Osteocyte (in vitro differentiated cells): ENCODE results near the gene CDX2. TPM values are rescaled to one million over a fixed set of nuclear protein-coding genes. Genes with fewer than 3 reads are reported as not detected.

Source experiments
- DNase-seq: peaks from one replicate; pipeline ENCODE4 v3.0.0; 2021; ENCODE audit warnings: mixed read lengths; ENCODE audit not compliant: unreplicated experiment; ENCODE audit errors: extremely low spot score
- H3K27ac Mint-ChIP-seq: one replicate; pipeline ENCODE4 v1.8.0; 2021; ENCODE audit warnings: mild to moderate bottlenecking, mixed read lengths; ENCODE audit not compliant: unreplicated experiment
- H3K27me3 Mint-ChIP-seq: one replicate; pipeline ENCODE4 v1.8.0; 2021; ENCODE audit warnings: mixed read lengths; ENCODE audit not compliant: unreplicated experiment
- H3K36me3 Mint-ChIP-seq: one replicate; pipeline ENCODE4 v1.8.0; 2021; ENCODE audit warnings: mixed read lengths; ENCODE audit not compliant: unreplicated experiment
- H3K4me1 Mint-ChIP-seq: one replicate; pipeline ENCODE4 v1.8.0; 2021; ENCODE audit warnings: mixed read lengths; ENCODE audit not compliant: unreplicated experiment
- H3K4me3 Mint-ChIP-seq: one replicate; pipeline ENCODE4 v1.8.0; 2021; ENCODE audit warnings: mild to moderate bottlenecking, moderate library complexity, mixed read lengths; ENCODE audit not compliant: unreplicated experiment
- H3K9me3 Mint-ChIP-seq: one replicate; pipeline ENCODE4 v1.8.0; 2021; ENCODE audit warnings: mixed read lengths; ENCODE audit not compliant: unreplicated experiment
- CTCF ChIP-seq: fragments of 200-600 bp; sonication (generic); IDR thresholded peaks from 2 replicates; pipeline ENCODE4 v1.5.0; 2021; ENCODE audit warnings: antibody characterized with exemption, mild to moderate bottlenecking, moderate library complexity
- total RNA-seq: library from RNA; stranded (reverse); gene quantifications from 2 replicates; pipeline ENCODE4 v1.2.1, GENCODE V29; 2021

The CDX2 gene
- total RNA-seq, 1 donor from 2014 or later: not detected

GRCh38 chr13:27927444-27928352, 41.4 kb downstream of the CDX2 start:
- no peak for DNase-seq
- no peak for TF ChIP-seq CTCF
- H3K27me3 Mint-ChIP-seq: peaks cover 88% of the 10 kb centered on the region
- peaks cover 7% of the 10 kb centered on the region for H3K4me1 Mint-ChIP-seq
- no peaks in the 10 kb centered on the region for H3K9me3 Mint-ChIP-seq
- H3K27ac Mint-ChIP-seq: no peak overlapping the region
- no peaks in the 10 kb centered on the region for H3K36me3 Mint-ChIP-seq
- H3K4me3 Mint-ChIP-seq: no peak overlapping the region

- Mint-ChIP-seq H3K9me3 (no peaks in the 10 kb centered on the region), H3K27me3 (peaks cover 92% of the 10 kb centered on the region), H3K36me3 (no peaks in the 10 kb centered on the region), H3K4me1 (peaks cover 7% of the 10 kb centered on the region), H3K4me3 (no peak overlapping the region), H3K27ac (no peak overlapping the region)
- TF ChIP-seq CTCF: no peak
- no peak for DNase-seq
Measured at GRCh38 chr13:27926644-27927434, 42.3 kb downstream of the CDX2 start.

- no peak overlapping the region for H3K27ac Mint-ChIP-seq
- no peak for TF ChIP-seq CTCF
- H3K36me3 Mint-ChIP-seq: no peaks in the 10 kb centered on the region
- H3K27me3 Mint-ChIP-seq: peaks cover 90% of the 10 kb centered on the region
- no peaks in the 10 kb centered on the region for H3K9me3 Mint-ChIP-seq
- no peak for DNase-seq
- peaks cover 14% of the 10 kb centered on the region for H3K4me1 Mint-ChIP-seq
- no peak overlapping the region for H3K4me3 Mint-ChIP-seq
Measured at GRCh38 chr13:27925220-27925991, 43.7 kb downstream of the CDX2 start.

- no peak for TF ChIP-seq CTCF
- Mint-ChIP-seq H3K4me1 (peaks cover 16% of the 10 kb centered on the region), H3K27ac (no peak overlapping the region), H3K36me3 (no peaks in the 10 kb centered on the region), H3K27me3 (peaks cover 84% of the 10 kb centered on the region), H3K9me3 (no peaks in the 10 kb centered on the region), H3K4me3 (no peak overlapping the region)
- no peak for DNase-seq
Measured at GRCh38 chr13:27924529-27925141, 44.5 kb downstream of the CDX2 start.
